GM12878 (cell line): ENCODE results near the gene ZP2. TPM values are rescaled to one million over a fixed set of nuclear protein-coding genes. Genes with fewer than 3 reads are reported as not detected.

ENCODE experiments used
- ATAC-seq: fragments of 200-7000 bp; cut with Tn5 transposase; 3 replicates; pipeline ENCODE4 v1.9.1; 2020; ENCODE audit warnings: mild to moderate bottlenecking, moderate library complexity
- BruUV-seq: library from RNA; stranded (reverse); fragments of 400-500 nt; replicated peaks from 2 replicates; lab custom pipeline; 2021; lab: Mats Ljungman, UMichigan
- CTCF ChIA-PET: fragments of 300-600 bp; sonication (Branson Sonifier 250); formaldehyde crosslinking; extraction: SDS; loops from one replicate; lab custom pipeline; 2021; ENCODE audit warnings: inconsistent platforms; lab: Yijun Ruan, JAX
- POLR2A ChIA-PET: fragments of 350-600 bp; formaldehyde crosslinking; extraction: SDS; loops from one replicate; lab custom pipeline; 2021; ENCODE audit warnings: inconsistent platforms; lab: Charles Lee
- RAD21 ChIA-PET: fragments of 300-600 bp; sonication (Branson Sonifier 250); formaldehyde crosslinking; loops from one replicate; lab custom pipeline; 2023; ENCODE audit warnings: antibody characterized with exemption; ENCODE audit not compliant: unreplicated experiment; lab: Charles Lee
- SMC1A ChIA-PET: fragments of 300-600 bp; sonication (Branson Sonifier 250); formaldehyde crosslinking; loops from one replicate; lab custom pipeline; 2023; ENCODE audit not compliant: unreplicated experiment, uncharacterized antibody; lab: Charles Lee
- DNase-seq: peaks from one replicate; pipeline ENCODE4 v3.0.0-alpha.2; 2011; ENCODE audit warnings: low read depth, low spot score
- FAIRE-seq: peaks from 3 replicates; lab custom pipeline; 2011; peaks lifted over from hg19 to GRCh38; lab: Jason Lieb, UNC
- H2AFZ ChIP-seq: 2 replicates; pipeline ENCODE4 v1.6.0; 2011; ENCODE audit warnings: low read depth, low read length, control low read depth; ENCODE audit not compliant: control insufficient read depth
- H3K27ac ChIP-seq: 2 replicates; pipeline ENCODE4 v1.5.1; 2011; ENCODE audit warnings: control low read depth; ENCODE audit not compliant: control insufficient read depth, insufficient read depth
- H3K27me3 ChIP-seq, 2 experiments: replicated peaks in 1 of 2; 2 replicates each; pipeline versions ENCODE4 v1.6.0 to v1.6.1; 2011; ENCODE audit warnings: low read length in 1 of 2; ENCODE audit not compliant: control insufficient read depth in 2 of 2, insufficient read depth in 2 of 2
- H3K36me3 ChIP-seq, 2 experiments: 2 replicates each; pipeline ENCODE4 v1.5.1; 2011; ENCODE audit warnings: low read length in 1 of 2; ENCODE audit not compliant: control insufficient read depth in 2 of 2, insufficient read depth in 2 of 2
- H3K4me1 ChIP-seq: 2 replicates; pipeline ENCODE4 v1.6.1; 2011; ENCODE audit warnings: mild to moderate bottlenecking, low read length, moderate library complexity, mixed read lengths; ENCODE audit not compliant: control insufficient read depth, insufficient read depth
- H3K4me2 ChIP-seq: 2 replicates; pipeline ENCODE4 v1.6.0; 2011; ENCODE audit warnings: control low read depth; ENCODE audit not compliant: control insufficient read depth, insufficient read depth
- H3K4me3 ChIP-seq: fragments of 200-600 bp; sonication (generic); 2 replicates; pipeline ENCODE4 v1.5.1; 2016
- H3K79me2 ChIP-seq: 2 replicates; pipeline ENCODE4 v1.6.0; 2011; ENCODE audit warnings: low read length; ENCODE audit not compliant: control insufficient read depth, insufficient read depth
- H3K9ac ChIP-seq: 2 replicates; pipeline ENCODE4 v1.8.0; 2011; ENCODE audit warnings: low read length, control low read depth, mixed read lengths; ENCODE audit not compliant: control insufficient read depth, insufficient read depth
- H3K9me3 ChIP-seq: replicated peaks from 3 replicates; pipeline ENCODE4 v1.5.1; 2011; ENCODE audit warnings: mild to moderate bottlenecking, low read length; ENCODE audit not compliant: control insufficient read depth, insufficient read depth
- H4K20me1 ChIP-seq: 2 replicates; pipeline ENCODE4 v1.6.0; 2011; ENCODE audit not compliant: control insufficient read depth, insufficient read depth
- BCL11A ChIP-seq: IDR thresholded peaks from 2 replicates; pipeline ENCODE4 v1.6.1; 2011; ENCODE audit warnings: low read depth, low read length
- BRCA1 ChIP-seq: IDR thresholded peaks from 2 replicates; pipeline ENCODE4 v1.6.1; 2011; ENCODE audit warnings: low read depth, low read length, improper control_type of control experiment
- EP300 ChIP-seq, 2 experiments: fragments of 150-350 bp in 1 of 2; IDR thresholded peaks; 2 replicates each; pipeline ENCODE4 v1.6.1; 2011 to 2012; ENCODE audit warnings: low read depth in 2 of 2, low read length in 2 of 2, borderline replicate concordance in 1 of 2, improper control_type of control experiment in 1 of 2, inconsistent platforms in 1 of 2; ENCODE audit not compliant: control insufficient read depth in 1 of 2
- FOXM1 ChIP-seq: IDR thresholded peaks from 2 replicates; pipeline ENCODE4 v1.6.1; 2012; ENCODE audit warnings: low read depth, mild to moderate bottlenecking, inconsistent platforms, low read length, moderate library complexity
- MTA3 ChIP-seq: IDR thresholded peaks from 2 replicates; pipeline ENCODE4 v1.6.1; 2012; ENCODE audit warnings: low read length, inconsistent platforms, borderline replicate concordance
- NFXL1 ChIP-seq: fragments of 450-650 bp; IDR thresholded peaks from 2 replicates; pipeline ENCODE4 v1.6.1; 2017; ENCODE audit warnings: antibody characterized with exemption, mild to moderate bottlenecking, borderline replicate concordance
- RCOR1 ChIP-seq: conservative IDR thresholded peaks from 2 replicates; pipeline ENCODE4 v1.6.1; 2012; ENCODE audit warnings: low read depth, low read length, improper control_type of control experiment
- SMARCA5 ChIP-seq: fragments of 450-650 bp; IDR thresholded peaks from 2 replicates; pipeline ENCODE4 v1.6.1; 2017; ENCODE audit warnings: mild to moderate bottlenecking
- ZNF207 ChIP-seq: fragments of 450-650 bp; IDR thresholded peaks from 2 replicates; pipeline ENCODE4 v1.6.1; 2014; ENCODE audit warnings: antibody characterized with exemption, mild to moderate bottlenecking, borderline replicate concordance
- ZSCAN29 ChIP-seq: fragments of 450-650 bp; IDR thresholded peaks from 2 replicates; pipeline ENCODE4 v1.6.1; 2017; ENCODE audit warnings: mild to moderate bottlenecking, moderate library complexity
- ZZZ3 ChIP-seq: IDR thresholded peaks from 2 replicates; pipeline ENCODE4 v1.6.1; 2011; ENCODE audit warnings: low read depth; ENCODE audit not compliant: control insufficient read depth, insufficient read length
- WGBS: methylation state at CpG from one replicate; pipeline ENCODE4 v1.1.6; 2016; ENCODE audit warnings: low lambda C conversion rate; ENCODE audit not compliant: insufficient replicate concordance, insufficient coverage; ENCODE audit errors: missing lambda C conversion rate; 5-methylcytosine and 5-hydroxymethylcytosine counted together
- in situ Hi-C: fragments of 300-500 bp; cut with MboI; formaldehyde crosslinking; loops from 9 replicates; pipeline ENCODE4 v1.14.3; 2018; ENCODE audit warnings: mixed read lengths
- intact Hi-C: fragments of 100-400 bp; cut with micrococcal nuclease; formaldehyde crosslinking; loops from one replicate; pipeline ENCODE4 v1.14.2; 2022; ENCODE audit not compliant: unreplicated experiment
- polyA plus RNA-seq, 11 experiments: library from polyadenylated mRNA; depleted of rRNA in 4 of 11; unstranded in 6 of 11; stranded (reverse) in 5 of 11; fragments of >200 nt; fragmentation: Nextera tagmentation in 4 of 11; fragmentation: Illumina TruSeq in 1 of 11; extraction: Ambion mirVana in 4 of 11; extraction: Trizol in 1 of 11; gene quantifications; 1 replicate in 1 of 11; 2 replicates in 10 of 11; pipeline versions ENCODE4 v1.2.1 to v1.2.3, GENCODE V29; 2011 to 2016; ENCODE audit warnings: inconsistent platforms in 2 of 11, missing spikeins in 2 of 11, low read depth in 1 of 11
- total RNA-seq, 4 experiments: library from RNA; depleted of rRNA in 3 of 4; stranded (reverse); fragments of >200 nt in 3 of 4; fragmentation: Illumina TruSeq in 1 of 4; extraction: Trizol in 1 of 4; gene quantifications; 2 replicates each; pipeline versions ENCODE4 v1.2.1 to v1.2.3, GENCODE V29; 2013 to 2021
- TF ChIP-seq, protein P1 (sequence below): IDR thresholded peaks from 2 replicates; pipeline ENCODE4 v1.6.1; 2011; ENCODE audit warnings: low read depth, mild to moderate bottlenecking, low read length, moderate library complexity, borderline replicate concordance; ENCODE audit errors: extremely low read depth
- TF ChIP-seq, protein P2 (sequence below), 3 experiments: IDR thresholded peaks in 2 of 3; conservative IDR thresholded peaks in 1 of 3; 2 replicates each; pipeline ENCODE4 v1.5.1; 2011; ENCODE audit warnings: low read depth in 3 of 3, low read length in 3 of 3, mild to moderate bottlenecking in 3 of 3, control low read depth in 2 of 3, moderate library complexity in 2 of 3, inconsistent platforms in 1 of 3, mixed read lengths in 1 of 3; ENCODE audit not compliant: control insufficient read depth in 2 of 3, insufficient read depth in 1 of 3; ENCODE audit errors: extremely low read depth in 1 of 3
- TF ChIP-seq, protein P3 (sequence below): fragments of 450-650 bp; IDR thresholded peaks from 2 replicates; pipeline ENCODE4 v1.6.1; 2017; ENCODE audit warnings: mild to moderate bottlenecking
- TF ChIP-seq, protein P4 (sequence below): IDR thresholded peaks from 2 replicates; pipeline ENCODE4 v1.6.1; 2012; ENCODE audit warnings: improper control_type of control experiment, low read depth, low read length; ENCODE audit not compliant: insufficient replicate concordance

The ZP2 gene
- total and polyA plus RNA-seq, 10 of the 15 experiments (the other 5 are each of a cell fraction or from before 2014, with no cell fraction given), result 0.11 to 0.33 (median 0.16) TPM; not detected in 1

DNA sequence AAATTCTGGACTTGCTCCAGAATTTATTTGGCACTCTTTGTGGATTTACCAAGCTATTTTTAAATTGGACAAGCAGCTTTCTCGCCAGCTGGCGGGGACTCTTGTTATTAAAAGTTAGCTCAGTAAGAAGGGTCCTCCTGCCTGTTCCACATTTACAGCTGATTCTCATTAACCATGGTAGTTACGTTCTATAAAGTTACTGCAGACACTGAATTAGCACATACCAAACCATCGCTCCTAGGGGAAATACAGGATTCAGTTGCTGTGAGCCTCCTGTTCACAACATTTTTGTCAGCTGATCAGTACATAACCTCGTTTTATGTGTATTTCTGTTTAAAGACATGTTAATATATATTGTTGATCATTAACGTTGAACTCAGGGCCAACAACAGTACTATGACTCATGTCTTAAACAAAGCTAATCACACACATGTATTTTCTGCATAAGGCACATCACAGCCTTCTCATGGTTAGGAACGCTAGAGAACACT is 48.7 kb downstream of the ZP2 start:
- no peaks in the 10 kb centered on the region for H4K20me1 ChIP-seq
- H3K4me3 ChIP-seq, result no peak overlapping the region
- intact Hi-C loops, result no loop called here
- H3K4me2 ChIP-seq, result no peak overlapping the region
- H3K27ac ChIP-seq, result no peak overlapping the region
- no peaks in the 10 kb centered on the region for H3K27me3 ChIP-seq
- no peak overlapping the region for H3K9ac ChIP-seq
- H3K4me1 ChIP-seq, result peaks cover 9% of the 10 kb centered on the region
- peaks cover 3% of the 10 kb centered on the region for H3K79me2 ChIP-seq
- H3K36me3 ChIP-seq, result no peaks in the 10 kb centered on the region; a peak in 3 of 4 replicates
- RAD21 ChIA-PET, result no interaction called here
- no peak for ATAC-seq
- in situ Hi-C loops, result no loop called here
- H3K9me3 ChIP-seq, result no peaks in the 10 kb centered on the region
- no peak for FAIRE-seq
- POLR2A ChIA-PET, result no interaction called here
- CTCF ChIA-PET, result interaction anchor here (0.5 to 1.4 kb wide), 3 partner anchors 9 to 16 kb away, joined by 3 to 5 read pairs (median 5); no protein-coding TSS in a partner anchor
- SMC1A ChIA-PET, result interaction anchor here (0.6 to 0.7 kb wide), 2 partner anchors 24 to 312 kb away, joined by 3 to 4 read pairs; no protein-coding TSS in a partner anchor
- no TSS peak for BruUV-seq
- WGBS, result 83% methylated on average over 7 of the region's 7 CpGs
- no peak for DNase-seq
- H2AFZ ChIP-seq, result no peak overlapping the region
- TF ChIP-seq NFXL1 (no peak), BRCA1 (no peak), ZNF207 (no peak), FOXM1 (no peak), MTA3 (no peak), ZZZ3 (no peak), RCOR1 (no peak), ZSCAN29 (no peak), EP300 (IDR thresholded peaks at IDR 0.05; ENCODE audit: borderline replicate concordance in 1 of 2, control insufficient read depth in 1 of 2, low read depth in 2 of 2, low read length in 2 of 2) (no peak), BCL11A (no peak), SMARCA5 (no peak)
- TF ChIP-seq, protein P1, sequence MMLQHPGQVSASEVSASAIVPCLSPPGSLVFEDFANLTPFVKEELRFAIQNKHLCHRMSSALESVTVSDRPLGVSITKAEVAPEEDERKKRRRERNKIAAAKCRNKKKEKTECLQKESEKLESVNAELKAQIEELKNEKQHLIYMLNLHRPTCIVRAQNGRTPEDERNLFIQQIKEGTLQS, result no peak
- TF ChIP-seq, protein P2, sequence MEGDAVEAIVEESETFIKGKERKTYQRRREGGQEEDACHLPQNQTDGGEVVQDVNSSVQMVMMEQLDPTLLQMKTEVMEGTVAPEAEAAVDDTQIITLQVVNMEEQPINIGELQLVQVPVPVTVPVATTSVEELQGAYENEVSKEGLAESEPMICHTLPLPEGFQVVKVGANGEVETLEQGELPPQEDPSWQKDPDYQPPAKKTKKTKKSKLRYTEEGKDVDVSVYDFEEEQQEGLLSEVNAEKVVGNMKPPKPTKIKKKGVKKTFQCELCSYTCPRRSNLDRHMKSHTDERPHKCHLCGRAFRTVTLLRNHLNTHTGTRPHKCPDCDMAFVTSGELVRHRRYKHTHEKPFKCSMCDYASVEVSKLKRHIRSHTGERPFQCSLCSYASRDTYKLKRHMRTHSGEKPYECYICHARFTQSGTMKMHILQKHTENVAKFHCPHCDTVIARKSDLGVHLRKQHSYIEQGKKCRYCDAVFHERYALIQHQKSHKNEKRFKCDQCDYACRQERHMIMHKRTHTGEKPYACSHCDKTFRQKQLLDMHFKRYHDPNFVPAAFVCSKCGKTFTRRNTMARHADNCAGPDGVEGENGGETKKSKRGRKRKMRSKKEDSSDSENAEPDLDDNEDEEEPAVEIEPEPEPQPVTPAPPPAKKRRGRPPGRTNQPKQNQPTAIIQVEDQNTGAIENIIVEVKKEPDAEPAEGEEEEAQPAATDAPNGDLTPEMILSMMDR (IDR thresholded peaks at IDR 0.05 in 2 of 3, conservative IDR thresholded peaks at IDR 0.05 in 1 of 3; ENCODE audit: control insufficient read depth in 2 of 3, extremely low read depth in 1 of 3, insufficient read depth in 1 of 3, low read depth in 3 of 3, low read length in 3 of 3), result no peak
- TF ChIP-seq, protein P3, sequence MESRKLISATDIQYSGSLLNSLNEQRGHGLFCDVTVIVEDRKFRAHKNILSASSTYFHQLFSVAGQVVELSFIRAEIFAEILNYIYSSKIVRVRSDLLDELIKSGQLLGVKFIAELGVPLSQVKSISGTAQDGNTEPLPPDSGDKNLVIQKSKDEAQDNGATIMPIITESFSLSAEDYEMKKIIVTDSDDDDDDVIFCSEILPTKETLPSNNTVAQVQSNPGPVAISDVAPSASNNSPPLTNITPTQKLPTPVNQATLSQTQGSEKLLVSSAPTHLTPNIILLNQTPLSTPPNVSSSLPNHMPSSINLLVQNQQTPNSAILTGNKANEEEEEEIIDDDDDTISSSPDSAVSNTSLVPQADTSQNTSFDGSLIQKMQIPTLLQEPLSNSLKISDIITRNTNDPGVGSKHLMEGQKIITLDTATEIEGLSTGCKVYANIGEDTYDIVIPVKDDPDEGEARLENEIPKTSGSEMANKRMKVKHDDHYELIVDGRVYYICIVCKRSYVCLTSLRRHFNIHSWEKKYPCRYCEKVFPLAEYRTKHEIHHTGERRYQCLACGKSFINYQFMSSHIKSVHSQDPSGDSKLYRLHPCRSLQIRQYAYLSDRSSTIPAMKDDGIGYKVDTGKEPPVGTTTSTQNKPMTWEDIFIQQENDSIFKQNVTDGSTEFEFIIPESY, result no peak
- TF ChIP-seq, protein P4, sequence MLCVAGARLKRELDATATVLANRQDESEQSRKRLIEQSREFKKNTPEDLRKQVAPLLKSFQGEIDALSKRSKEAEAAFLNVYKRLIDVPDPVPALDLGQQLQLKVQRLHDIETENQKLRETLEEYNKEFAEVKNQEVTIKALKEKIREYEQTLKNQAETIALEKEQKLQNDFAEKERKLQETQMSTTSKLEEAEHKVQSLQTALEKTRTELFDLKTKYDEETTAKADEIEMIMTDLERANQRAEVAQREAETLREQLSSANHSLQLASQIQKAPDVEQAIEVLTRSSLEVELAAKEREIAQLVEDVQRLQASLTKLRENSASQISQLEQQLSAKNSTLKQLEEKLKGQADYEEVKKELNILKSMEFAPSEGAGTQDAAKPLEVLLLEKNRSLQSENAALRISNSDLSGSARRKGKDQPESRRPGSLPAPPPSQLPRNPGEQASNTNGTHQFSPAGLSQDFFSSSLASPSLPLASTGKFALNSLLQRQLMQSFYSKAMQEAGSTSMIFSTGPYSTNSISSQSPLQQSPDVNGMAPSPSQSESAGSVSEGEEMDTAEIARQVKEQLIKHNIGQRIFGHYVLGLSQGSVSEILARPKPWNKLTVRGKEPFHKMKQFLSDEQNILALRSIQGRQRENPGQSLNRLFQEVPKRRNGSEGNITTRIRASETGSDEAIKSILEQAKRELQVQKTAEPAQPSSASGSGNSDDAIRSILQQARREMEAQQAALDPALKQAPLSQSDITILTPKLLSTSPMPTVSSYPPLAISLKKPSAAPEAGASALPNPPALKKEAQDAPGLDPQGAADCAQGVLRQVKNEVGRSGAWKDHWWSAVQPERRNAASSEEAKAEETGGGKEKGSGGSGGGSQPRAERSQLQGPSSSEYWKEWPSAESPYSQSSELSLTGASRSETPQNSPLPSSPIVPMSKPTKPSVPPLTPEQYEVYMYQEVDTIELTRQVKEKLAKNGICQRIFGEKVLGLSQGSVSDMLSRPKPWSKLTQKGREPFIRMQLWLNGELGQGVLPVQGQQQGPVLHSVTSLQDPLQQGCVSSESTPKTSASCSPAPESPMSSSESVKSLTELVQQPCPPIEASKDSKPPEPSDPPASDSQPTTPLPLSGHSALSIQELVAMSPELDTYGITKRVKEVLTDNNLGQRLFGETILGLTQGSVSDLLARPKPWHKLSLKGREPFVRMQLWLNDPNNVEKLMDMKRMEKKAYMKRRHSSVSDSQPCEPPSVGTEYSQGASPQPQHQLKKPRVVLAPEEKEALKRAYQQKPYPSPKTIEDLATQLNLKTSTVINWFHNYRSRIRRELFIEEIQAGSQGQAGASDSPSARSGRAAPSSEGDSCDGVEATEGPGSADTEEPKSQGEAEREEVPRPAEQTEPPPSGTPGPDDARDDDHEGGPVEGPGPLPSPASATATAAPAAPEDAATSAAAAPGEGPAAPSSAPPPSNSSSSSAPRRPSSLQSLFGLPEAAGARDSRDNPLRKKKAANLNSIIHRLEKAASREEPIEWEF, result no peak
